GM21390 (cell line): Measurements from ENCODE around the gene CES2.

Source experiments
- ATAC-seq: cut with Tn5 transposase; IDR thresholded peaks from one replicate; pipeline ENCODE4 v1.9.1; 2021; ENCODE audit not compliant: unreplicated experiment

CES2 gene

DNA sequence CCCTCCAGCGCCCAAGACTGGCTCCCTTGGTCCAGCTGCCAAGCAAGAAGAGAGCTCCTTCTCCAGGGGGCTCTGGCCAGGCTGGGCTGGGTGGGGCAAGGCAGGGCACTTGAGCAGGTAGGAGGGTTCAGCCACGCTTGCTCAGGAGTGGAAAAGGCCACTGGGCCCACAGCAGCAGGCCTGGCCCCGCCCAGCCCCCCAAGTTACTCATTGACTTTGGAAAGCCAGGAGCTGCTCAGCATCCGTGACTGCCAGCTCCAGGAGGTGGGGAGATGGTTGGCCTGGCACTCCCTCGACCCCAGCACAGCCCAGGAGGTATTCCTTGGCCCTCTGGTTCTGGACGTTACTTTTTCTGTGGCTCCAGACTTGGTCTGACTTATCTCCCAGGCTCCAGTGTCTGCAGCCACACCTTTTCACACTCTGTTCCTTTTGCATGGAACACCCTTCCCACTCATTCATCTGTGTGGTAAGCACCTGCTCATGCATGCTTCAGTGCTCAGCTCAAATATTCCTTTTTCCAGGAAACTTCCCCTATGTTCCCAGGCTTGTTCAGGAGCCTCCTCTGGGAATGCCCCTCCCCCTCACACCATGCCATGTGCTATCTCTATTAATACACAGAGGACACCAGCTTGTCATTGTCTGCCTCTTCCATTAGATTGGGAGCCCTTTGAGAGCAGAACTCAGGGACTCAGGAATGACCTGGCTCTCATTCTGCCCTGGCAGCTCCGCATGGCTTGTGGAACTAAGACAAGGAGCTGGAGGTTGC, 16.3 kb upstream of the CES2 start, which contains the start of gene CDH16:
Gene CDH16, minus strand, starts transcription at position 83 of the 766 bp plus-strand sequence. CDS start 820 bp downstream, outside the sequence.
- ATAC-seq = no peak

DNA sequence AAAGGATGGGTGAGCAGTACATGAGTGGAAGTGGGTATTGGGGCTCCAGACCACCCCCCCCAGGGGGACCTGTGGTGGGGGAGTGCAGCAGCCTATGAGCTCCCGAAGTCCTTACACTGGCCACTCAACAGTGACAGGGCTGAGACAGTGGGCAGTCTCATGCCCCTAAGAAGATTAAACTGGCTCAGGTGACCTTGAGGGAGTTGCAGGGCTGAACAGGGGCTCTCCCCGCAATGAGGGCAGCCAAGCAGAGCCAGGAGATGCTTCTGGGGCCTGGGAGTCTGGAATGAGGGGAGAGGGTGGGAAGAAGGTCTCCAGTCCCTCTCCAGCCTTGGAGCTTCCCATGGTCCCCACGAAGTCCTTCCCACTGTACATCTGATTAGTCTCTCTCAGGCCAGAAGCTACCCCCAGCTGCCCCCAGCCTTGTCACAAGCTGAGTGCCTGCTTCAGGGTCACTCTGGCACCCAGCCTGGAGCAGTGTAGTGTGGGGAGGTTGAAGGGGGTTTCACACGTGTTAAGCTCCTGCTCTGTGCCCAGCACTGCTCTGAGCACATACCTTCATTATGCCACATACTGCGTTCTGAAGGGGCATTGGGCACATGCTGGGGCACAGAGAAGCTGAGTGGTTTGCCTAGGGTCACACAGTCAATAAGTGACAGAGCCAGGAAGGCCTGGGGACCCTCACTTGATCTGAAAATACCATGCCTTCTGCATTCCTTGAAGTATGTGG, 15.6 kb upstream of the CES2 start:
- ATAC-seq = no peak

- ATAC-seq = no peak
Observed at GRCh38 chr16:66920299-66920590, 15.1 kb upstream of the CES2 start.

DNA sequence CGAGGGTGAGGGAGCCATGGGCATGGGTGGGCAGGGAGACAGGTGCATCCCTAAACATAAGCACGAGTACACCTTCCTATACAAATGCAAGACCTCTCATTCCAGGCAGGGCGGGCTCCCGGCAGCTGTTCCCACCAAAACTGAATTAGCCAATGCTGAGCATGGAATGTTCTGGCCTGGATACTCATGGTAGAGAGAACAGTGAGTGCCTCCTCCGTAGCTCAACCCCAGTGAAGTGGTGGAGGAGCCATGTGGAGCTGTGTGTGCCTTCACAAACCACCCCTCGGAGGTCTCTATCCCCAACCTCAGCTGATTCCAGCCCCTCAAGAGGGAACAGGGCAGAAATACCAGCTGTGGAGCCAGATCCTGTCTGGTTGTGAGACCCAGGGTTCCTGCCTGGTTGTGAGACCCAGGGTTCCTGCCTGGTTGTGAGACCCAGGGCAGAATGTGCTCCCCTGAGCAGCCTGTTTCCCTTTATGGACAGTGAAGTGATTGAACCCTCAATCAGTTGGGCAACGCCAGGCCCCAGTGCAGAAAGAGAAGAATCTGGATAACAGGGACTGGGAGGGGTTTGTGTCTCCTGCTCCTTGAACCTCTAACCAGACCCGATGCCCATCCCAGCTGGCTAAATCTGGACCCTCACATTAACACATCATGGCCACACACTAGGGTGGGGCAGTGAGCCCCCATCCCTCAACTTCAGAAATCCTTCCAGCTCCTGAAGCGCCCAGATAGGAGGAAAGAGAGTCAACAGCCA, 14.2 kb upstream of the CES2 start:
- no peak for ATAC-seq

DNA sequence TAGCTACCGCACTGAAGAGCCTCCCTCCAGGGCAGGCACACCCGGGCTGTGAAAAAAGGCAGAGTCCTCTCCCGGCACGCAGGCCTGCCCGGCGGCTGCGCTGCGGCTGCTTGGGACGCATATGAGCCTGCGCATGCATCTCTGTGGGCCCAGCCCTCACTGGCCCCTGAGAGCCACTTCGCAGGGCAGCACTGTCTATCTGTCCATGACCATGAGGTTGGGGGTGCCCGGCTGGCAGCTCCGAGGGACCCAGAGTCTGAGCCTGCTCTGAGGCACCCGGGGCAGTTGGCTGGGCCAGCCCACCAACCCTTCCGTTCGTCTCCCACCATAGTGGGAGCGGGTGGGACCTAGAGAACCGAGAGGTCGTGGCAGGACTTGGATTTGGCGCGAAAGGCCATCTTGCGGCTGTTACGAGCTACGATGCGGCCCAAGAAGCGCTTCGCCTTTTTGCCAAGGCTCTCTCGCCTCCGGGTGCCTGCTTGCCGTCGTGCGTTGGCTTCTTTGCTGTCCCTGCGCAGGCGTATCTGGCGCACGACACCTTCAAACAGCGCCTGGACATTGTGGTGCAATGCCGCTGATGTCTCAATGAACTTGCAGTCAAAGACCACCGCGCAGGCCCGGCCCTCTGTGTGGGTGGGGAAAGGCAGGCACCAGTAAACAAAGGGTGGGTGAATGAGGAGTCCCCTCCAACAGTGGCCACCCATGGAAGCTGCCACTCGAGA, 13.4 kb upstream of the CES2 start:
- ATAC-seq = no peak

DNA sequence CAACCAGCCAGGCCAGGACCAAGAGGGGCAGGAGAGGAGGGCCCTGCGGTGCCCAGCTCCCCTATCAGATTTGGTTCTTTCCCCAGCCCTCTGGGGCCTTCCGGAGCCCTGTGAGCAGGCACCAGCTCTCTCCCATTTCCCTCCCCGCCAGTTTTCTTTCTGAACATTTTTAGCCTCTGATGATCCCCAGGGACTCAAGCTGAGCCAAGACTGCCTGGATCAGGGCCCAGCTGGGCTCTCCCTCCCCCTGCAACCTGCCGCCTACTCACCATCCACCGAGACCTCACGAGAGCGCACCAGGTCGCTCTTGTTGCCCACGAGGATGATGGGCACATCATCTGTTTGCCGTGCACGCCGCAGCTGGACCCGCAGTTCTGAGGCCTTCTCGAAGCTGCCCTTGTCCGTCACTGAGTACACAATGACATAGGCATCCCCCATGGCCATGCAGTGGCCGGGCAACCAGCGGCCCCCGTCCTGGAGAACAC, 12.0 kb upstream of the CES2 start:
- ATAC-seq = no peak

- no peak for ATAC-seq
Observed at GRCh38 chr16:66923866-66924265, 11.4 kb upstream of the CES2 start.

DNA sequence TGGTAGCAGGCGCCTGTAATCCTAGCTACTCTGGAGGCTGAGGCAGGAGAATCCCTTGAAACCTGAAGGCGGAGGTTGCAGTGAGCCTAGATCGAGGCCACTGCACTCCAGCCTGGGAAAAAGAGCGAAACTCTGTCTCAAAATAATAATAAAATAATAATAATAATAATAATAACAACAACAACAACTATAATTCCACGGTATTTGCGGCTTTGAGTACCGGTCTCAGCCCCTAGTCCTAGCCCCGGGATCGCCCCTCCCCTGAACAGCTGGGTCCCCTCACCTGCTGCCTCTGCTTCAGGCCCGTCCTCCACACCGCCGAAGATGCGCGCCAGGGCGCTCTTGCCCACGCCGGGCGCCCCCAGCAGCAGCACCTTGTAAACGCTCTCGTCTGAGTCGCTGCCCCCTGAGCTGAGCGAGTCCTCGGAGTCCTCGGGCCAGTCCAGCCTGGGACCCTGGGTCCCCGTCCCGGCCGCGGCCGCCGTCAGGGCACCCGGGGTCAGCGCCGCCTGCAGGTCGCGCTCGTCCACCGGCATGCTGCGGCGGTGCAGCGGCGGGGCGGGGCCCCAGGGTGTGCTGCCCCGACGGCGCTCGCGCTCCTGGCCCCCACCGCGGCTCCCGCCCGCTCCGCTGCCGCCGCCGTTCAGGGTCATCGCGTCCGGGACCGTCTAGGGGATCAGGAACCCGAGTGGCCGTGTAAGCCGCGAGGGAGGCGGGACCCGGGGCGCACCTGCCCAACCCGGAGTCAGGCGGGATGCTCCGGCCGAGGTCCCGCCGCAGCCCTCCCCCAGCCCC, 10.6 kb upstream of the CES2 start:
- ATAC-seq = no peak

DNA sequence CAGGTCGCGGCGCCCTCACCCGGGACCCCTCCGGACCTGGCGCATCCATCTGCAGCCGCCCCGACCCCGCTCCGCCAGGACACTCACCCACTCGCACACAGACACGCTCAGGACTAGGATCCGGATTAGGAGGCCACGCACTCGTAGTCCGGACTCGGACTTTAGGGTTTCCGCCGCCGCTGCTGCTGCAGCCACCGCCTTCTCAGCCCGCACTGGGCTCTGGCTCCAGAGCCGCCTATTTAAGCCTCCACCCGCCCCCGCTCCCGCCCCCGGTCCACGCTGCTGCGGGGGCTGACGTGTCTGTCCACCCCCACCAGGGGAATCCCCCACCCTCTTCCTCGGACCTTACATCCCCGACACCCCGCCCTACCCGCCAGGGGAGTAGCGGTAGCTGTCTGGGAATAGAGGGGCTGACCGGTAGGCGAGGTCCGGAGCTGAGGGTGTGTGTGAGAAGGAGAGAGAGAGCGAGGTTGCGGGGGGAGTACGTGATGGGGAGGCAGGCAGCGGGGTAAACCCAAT, 9.9 kb upstream of the CES2 start, which contains the start of gene RRAD:
Gene RRAD, minus strand, starts transcription at position 214 of the 519 bp plus-strand sequence. CDS start 356 bp downstream, outside the sequence.
- no peak for ATAC-seq

GRCh38 chr16:66926171-66926947, 9.0 kb upstream of the CES2 start:
- no peak for ATAC-seq

DNA sequence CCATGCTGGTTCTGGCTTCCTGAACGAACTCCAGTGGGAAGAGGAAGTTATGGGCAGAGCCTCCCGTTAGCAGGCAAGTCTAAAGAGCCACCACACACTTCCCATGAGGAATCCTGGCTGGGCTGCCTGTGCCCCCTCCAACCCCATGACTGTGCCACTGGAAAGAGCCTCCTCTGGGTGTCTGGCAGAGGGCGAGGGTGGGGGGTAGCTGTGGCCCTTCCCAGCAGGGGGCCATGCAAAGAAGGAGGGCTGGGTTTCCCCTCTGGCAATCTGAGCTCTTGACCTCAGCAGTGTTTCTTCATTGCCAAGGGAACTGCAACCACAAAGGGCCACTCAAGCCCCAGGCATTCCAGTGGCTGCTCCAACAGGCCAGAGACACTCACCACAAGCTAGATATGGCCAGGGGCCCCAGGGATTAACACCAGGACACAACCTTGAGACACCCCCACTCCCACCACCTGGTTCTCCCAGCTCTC, 8.3 kb upstream of the CES2 start:
- ATAC-seq = no peak

GRCh38 chr16:66927918-66928649, 7.2 kb upstream of the CES2 start:
- no peak for ATAC-seq

DNA sequence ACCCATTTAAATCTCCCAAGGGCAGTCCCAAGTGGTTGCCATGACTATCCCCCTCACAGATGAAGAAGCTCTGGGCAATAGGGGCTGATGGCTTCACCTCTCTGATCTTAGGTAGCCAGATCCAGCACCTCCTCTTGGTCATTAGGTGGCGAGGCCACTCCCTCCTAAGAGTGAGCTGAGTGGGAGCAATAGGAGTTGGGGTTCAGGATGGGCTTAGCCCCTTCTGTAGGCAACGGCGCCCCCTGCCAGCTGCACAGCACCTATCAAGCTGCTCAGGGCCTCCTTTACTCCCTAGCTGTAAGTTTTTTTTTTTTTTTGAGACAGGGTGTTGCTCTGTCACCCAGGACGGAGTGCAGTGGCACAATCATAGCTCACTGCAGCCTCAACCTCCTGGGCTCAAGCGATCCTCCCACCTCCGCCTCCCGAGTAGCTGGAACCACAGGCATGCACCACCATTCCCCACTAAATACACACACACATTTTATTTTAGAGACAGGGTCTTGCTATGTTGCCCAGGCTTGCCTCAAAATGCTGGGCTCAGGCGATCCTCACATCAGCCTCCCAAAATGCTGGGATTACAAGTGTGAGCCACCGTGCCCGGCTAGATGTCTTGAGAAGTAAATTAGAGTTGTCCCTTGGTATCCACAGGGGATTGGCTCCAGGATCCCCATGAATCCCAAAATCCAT, 6.5 kb upstream of the CES2 start:
- ATAC-seq = no peak

- no peak for ATAC-seq
Observed at GRCh38 chr16:66930189-66930588, 5.1 kb upstream of the CES2 start.

DNA sequence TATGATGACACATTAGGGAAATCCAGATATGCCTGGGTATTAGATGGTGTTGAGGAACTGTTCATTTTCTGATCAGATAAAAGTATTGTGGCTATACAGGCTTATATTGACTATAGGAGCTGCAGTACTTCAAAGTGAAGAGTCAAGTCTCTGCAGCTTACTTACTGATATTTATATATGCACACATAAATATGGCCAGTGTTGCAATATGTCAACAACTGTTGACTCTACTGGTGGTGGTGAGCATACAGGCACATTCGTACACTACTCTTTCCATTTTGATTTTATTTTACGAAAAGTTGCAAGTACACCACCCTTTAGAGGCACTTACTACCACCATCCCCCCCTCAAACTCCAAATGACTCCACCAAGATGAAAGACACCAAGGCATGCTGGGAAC, 3.7 kb upstream of the CES2 start:
- ATAC-seq = no peak

GRCh38 chr16:66932076-66932475, 3.2 kb upstream of the CES2 start:
- no peak for ATAC-seq

GRCh38 chr16:66933776-66934137, 1.6 kb upstream of the CES2 start:
- ATAC-seq = peak; percentile 14
